Measurements from ENCODE around the gene AMBRA1.

DNA sequence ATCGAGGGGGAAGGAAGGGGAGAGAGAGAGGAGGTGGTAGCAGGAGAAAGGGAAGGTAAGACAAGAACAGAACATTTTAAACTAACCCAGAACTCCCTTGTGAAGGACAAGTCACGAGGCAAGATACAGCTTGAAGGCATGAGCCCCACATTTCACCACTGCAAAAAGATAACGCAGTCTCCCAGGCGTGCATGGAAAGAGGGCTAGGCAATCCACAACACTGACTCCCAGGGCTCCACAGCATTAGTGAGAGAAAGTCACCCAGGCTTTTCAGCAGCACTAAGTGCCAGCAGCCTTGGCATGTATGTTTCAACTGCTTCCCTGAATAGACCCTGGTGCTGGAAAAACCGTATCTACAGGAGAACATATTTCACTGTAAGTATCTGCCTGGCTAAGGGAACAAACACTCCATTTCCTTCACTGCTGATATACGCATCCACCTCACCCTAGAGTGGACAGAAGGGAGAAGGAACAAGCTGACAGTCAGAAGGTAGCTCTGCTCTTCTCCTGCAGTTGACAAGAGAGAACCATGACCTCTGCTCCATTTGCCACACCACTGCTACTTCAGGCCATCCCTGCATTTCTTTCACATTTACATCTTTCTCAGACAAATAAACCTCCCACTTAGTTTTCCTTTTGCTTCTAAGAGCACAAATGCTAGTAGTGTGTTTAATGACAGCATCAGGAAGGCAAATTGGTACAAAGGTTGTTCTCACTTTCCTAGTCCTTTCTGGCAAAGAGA, 87.9 kb downstream of the AMBRA1 start:
- TF ChIP-seq CSDC2 (CRISPR knock-in tag; IDR thresholded peaks at IDR 0.05) = no peak
- TF ChIP-seq ESRRG (CRISPR knock-in tag; IDR thresholded peaks at IDR 0.05) = no peak
- no peak for TF ChIP-seq ARNTL (CRISPR knock-in tag; IDR thresholded peaks at IDR 0.05; ENCODE audit: borderline replicate concordance, low read depth)
- no peak for TF ChIP-seq OSR1 (CRISPR knock-in tag; IDR thresholded peaks at IDR 0.05)
- no peak for TF ChIP-seq ZNF8 (CRISPR knock-in tag; IDR thresholded peaks at IDR 0.05)

All from SK-N-SH treated with all-trans-retinoic acid at 6 μM for 48 hours (cell line).